Measurements from ENCODE around the gene EDIL3.

Gene EDIL3

GRCh38 chr5:83947763-83948162, 436.9 kb downstream of the EDIL3 start:
- H3K27me3 ChIP-seq (replicated peaks; ENCODE audit: control insufficient read depth, insufficient read depth, low read length) = no peaks in the 10 kb centered on the region
- no peak overlapping the region for H3K4me3 ChIP-seq (ENCODE audit: low read length)
- no peaks in the 10 kb centered on the region for H3K9me3 ChIP-seq (ENCODE audit: control insufficient read depth, low read length)
- no peaks in the 10 kb centered on the region for H3K4me1 ChIP-seq (ENCODE audit: control insufficient read depth, insufficient read depth, low read length)
- H3K9ac ChIP-seq (ENCODE audit: low read length) = no peak overlapping the region
- peak; percentile 76 for DNase-seq (ENCODE audit: low read depth)
- H3K36me3 ChIP-seq (ENCODE audit: control insufficient read depth, insufficient read depth, low read length, severe bottlenecking) = no peaks in the 10 kb centered on the region

GRCh38 chr5:83946516-83946915, 438.2 kb downstream of the EDIL3 start:
- Histone ChIP-seq H3K9ac (ENCODE audit: low read length) (no peak overlapping the region), H3K36me3 (ENCODE audit: control insufficient read depth, insufficient read depth, low read length, severe bottlenecking) (no peaks in the 10 kb centered on the region), H3K4me3 (ENCODE audit: low read length) (no peak overlapping the region), H3K9me3 (ENCODE audit: control insufficient read depth, low read length) (no peaks in the 10 kb centered on the region), H3K4me1 (ENCODE audit: control insufficient read depth, insufficient read depth, low read length) (no peaks in the 10 kb centered on the region), H3K27me3 (replicated peaks; ENCODE audit: control insufficient read depth, insufficient read depth, low read length) (no peaks in the 10 kb centered on the region)
- DNase-seq (ENCODE audit: low read depth) = no peak

- Histone ChIP-seq H3K4me1 (ENCODE audit: control insufficient read depth, insufficient read depth, low read length) (no peaks in the 10 kb centered on the region), H3K9ac (ENCODE audit: low read length) (no peak overlapping the region), H3K4me3 (ENCODE audit: low read length) (no peak overlapping the region), H3K9me3 (ENCODE audit: control insufficient read depth, low read length) (no peaks in the 10 kb centered on the region), H3K36me3 (ENCODE audit: control insufficient read depth, insufficient read depth, low read length, severe bottlenecking) (no peaks in the 10 kb centered on the region), H3K27me3 (replicated peaks; ENCODE audit: control insufficient read depth, insufficient read depth, low read length) (no peaks in the 10 kb centered on the region)
- DNase-seq (ENCODE audit: low read depth) = no peak
Measured at GRCh38 chr5:83942155-83942554, 442.5 kb downstream of the EDIL3 start.

- no peaks in the 10 kb centered on the region for H3K9me3 ChIP-seq (ENCODE audit: control insufficient read depth, low read length)
- DNase-seq (ENCODE audit: low read depth) = no peak
- H3K4me1 ChIP-seq (ENCODE audit: control insufficient read depth, insufficient read depth, low read length) = no peaks in the 10 kb centered on the region
- H3K4me3 ChIP-seq (ENCODE audit: low read length) = no peak overlapping the region
- H3K27me3 ChIP-seq (replicated peaks; ENCODE audit: control insufficient read depth, insufficient read depth, low read length) = no peaks in the 10 kb centered on the region
- no peaks in the 10 kb centered on the region for H3K36me3 ChIP-seq (ENCODE audit: control insufficient read depth, insufficient read depth, low read length, severe bottlenecking)
- no peak overlapping the region for H3K9ac ChIP-seq (ENCODE audit: low read length)
Measured at GRCh38 chr5:83937837-83938236, 446.8 kb downstream of the EDIL3 start.

- H3K4me3 ChIP-seq (ENCODE audit: low read length) = no peak overlapping the region
- no peak for DNase-seq (ENCODE audit: low read depth)
- no peaks in the 10 kb centered on the region for H3K36me3 ChIP-seq (ENCODE audit: control insufficient read depth, insufficient read depth, low read length, severe bottlenecking)
- H3K4me1 ChIP-seq (ENCODE audit: control insufficient read depth, insufficient read depth, low read length) = no peaks in the 10 kb centered on the region
- no peaks in the 10 kb centered on the region for H3K9me3 ChIP-seq (ENCODE audit: control insufficient read depth, low read length)
- no peaks in the 10 kb centered on the region for H3K27me3 ChIP-seq (replicated peaks; ENCODE audit: control insufficient read depth, insufficient read depth, low read length)
- H3K9ac ChIP-seq (ENCODE audit: low read length) = no peak overlapping the region
Measured at GRCh38 chr5:83931969-83932368, 452.7 kb downstream of the EDIL3 start.

- Histone ChIP-seq H3K4me3 (ENCODE audit: low read length) (no peak overlapping the region), H3K9ac (ENCODE audit: low read length) (no peak overlapping the region), H3K4me1 (ENCODE audit: control insufficient read depth, insufficient read depth, low read length) (no peaks in the 10 kb centered on the region), H3K36me3 (ENCODE audit: control insufficient read depth, insufficient read depth, low read length, severe bottlenecking) (no peaks in the 10 kb centered on the region), H3K27me3 (replicated peaks; ENCODE audit: control insufficient read depth, insufficient read depth, low read length) (no peaks in the 10 kb centered on the region), H3K9me3 (ENCODE audit: control insufficient read depth, low read length) (no peaks in the 10 kb centered on the region)
- DNase-seq (ENCODE audit: low read depth) = peak; percentile 81
Measured at GRCh38 chr5:83927140-83927733, 457.4 kb downstream of the EDIL3 start.

- no peaks in the 10 kb centered on the region for H3K27me3 ChIP-seq (replicated peaks; ENCODE audit: control insufficient read depth, insufficient read depth, low read length)
- no peaks in the 10 kb centered on the region for H3K4me1 ChIP-seq (ENCODE audit: control insufficient read depth, insufficient read depth, low read length)
- peak; percentile 25 for DNase-seq (ENCODE audit: low read depth)
- H3K9me3 ChIP-seq (ENCODE audit: control insufficient read depth, low read length) = no peaks in the 10 kb centered on the region
- H3K9ac ChIP-seq (ENCODE audit: low read length) = no peak overlapping the region
- no peaks in the 10 kb centered on the region for H3K36me3 ChIP-seq (ENCODE audit: control insufficient read depth, insufficient read depth, low read length, severe bottlenecking)
- no peak overlapping the region for H3K4me3 ChIP-seq (ENCODE audit: low read length)
Measured at GRCh38 chr5:83925955-83926337, 458.7 kb downstream of the EDIL3 start.

- DNase-seq (ENCODE audit: low read depth) = peak; percentile 48
- Histone ChIP-seq H3K36me3 (ENCODE audit: control insufficient read depth, insufficient read depth, low read length, severe bottlenecking) (no peaks in the 10 kb centered on the region), H3K9me3 (ENCODE audit: control insufficient read depth, low read length) (no peaks in the 10 kb centered on the region), H3K4me3 (ENCODE audit: low read length) (no peak overlapping the region), H3K4me1 (ENCODE audit: control insufficient read depth, insufficient read depth, low read length) (no peaks in the 10 kb centered on the region), H3K27me3 (replicated peaks; ENCODE audit: control insufficient read depth, insufficient read depth, low read length) (no peaks in the 10 kb centered on the region), H3K9ac (ENCODE audit: low read length) (no peak overlapping the region)
Measured at GRCh38 chr5:83925321-83925954, 459.2 kb downstream of the EDIL3 start.

- H3K9ac ChIP-seq (ENCODE audit: low read length) = no peak overlapping the region
- H3K36me3 ChIP-seq (ENCODE audit: control insufficient read depth, insufficient read depth, low read length, severe bottlenecking) = no peaks in the 10 kb centered on the region
- no peak overlapping the region for H3K4me3 ChIP-seq (ENCODE audit: low read length)
- no peaks in the 10 kb centered on the region for H3K27me3 ChIP-seq (replicated peaks; ENCODE audit: control insufficient read depth, insufficient read depth, low read length)
- peak; percentile 60 for DNase-seq (ENCODE audit: low read depth)
- H3K9me3 ChIP-seq (ENCODE audit: control insufficient read depth, low read length) = no peaks in the 10 kb centered on the region
- no peaks in the 10 kb centered on the region for H3K4me1 ChIP-seq (ENCODE audit: control insufficient read depth, insufficient read depth, low read length)
Measured at GRCh38 chr5:83924891-83925290, 459.8 kb downstream of the EDIL3 start.

- no peaks in the 10 kb centered on the region for H3K9me3 ChIP-seq (ENCODE audit: control insufficient read depth, low read length)
- no peaks in the 10 kb centered on the region for H3K27me3 ChIP-seq (replicated peaks; ENCODE audit: control insufficient read depth, insufficient read depth, low read length)
- H3K4me1 ChIP-seq (ENCODE audit: control insufficient read depth, insufficient read depth, low read length) = no peaks in the 10 kb centered on the region
- no peak overlapping the region for H3K9ac ChIP-seq (ENCODE audit: low read length)
- H3K36me3 ChIP-seq (ENCODE audit: control insufficient read depth, insufficient read depth, low read length, severe bottlenecking) = no peaks in the 10 kb centered on the region
- no peak overlapping the region for H3K4me3 ChIP-seq (ENCODE audit: low read length)
- DNase-seq (ENCODE audit: low read depth) = peak; percentile 83
Measured at GRCh38 chr5:83924171-83924570, 460.5 kb downstream of the EDIL3 start.

GRCh38 chr5:83922699-83923098, 462.0 kb downstream of the EDIL3 start:
- no peak overlapping the region for H3K9ac ChIP-seq (ENCODE audit: low read length)
- no peaks in the 10 kb centered on the region for H3K9me3 ChIP-seq (ENCODE audit: control insufficient read depth, low read length)
- no peak for DNase-seq (ENCODE audit: low read depth)
- H3K27me3 ChIP-seq (replicated peaks; ENCODE audit: control insufficient read depth, insufficient read depth, low read length) = no peaks in the 10 kb centered on the region
- no peak overlapping the region for H3K4me3 ChIP-seq (ENCODE audit: low read length)
- no peaks in the 10 kb centered on the region for H3K36me3 ChIP-seq (ENCODE audit: control insufficient read depth, insufficient read depth, low read length, severe bottlenecking)
- H3K4me1 ChIP-seq (ENCODE audit: control insufficient read depth, insufficient read depth, low read length) = no peaks in the 10 kb centered on the region

GRCh38 chr5:83921666-83922193, 462.9 kb downstream of the EDIL3 start:
- no peak for DNase-seq (ENCODE audit: low read depth)
- no peaks in the 10 kb centered on the region for H3K27me3 ChIP-seq (replicated peaks; ENCODE audit: control insufficient read depth, insufficient read depth, low read length)
- H3K4me3 ChIP-seq (ENCODE audit: low read length) = no peak overlapping the region
- H3K4me1 ChIP-seq (ENCODE audit: control insufficient read depth, insufficient read depth, low read length) = no peaks in the 10 kb centered on the region
- no peaks in the 10 kb centered on the region for H3K9me3 ChIP-seq (ENCODE audit: control insufficient read depth, low read length)
- H3K9ac ChIP-seq (ENCODE audit: low read length) = no peak overlapping the region
- H3K36me3 ChIP-seq (ENCODE audit: control insufficient read depth, insufficient read depth, low read length, severe bottlenecking) = no peaks in the 10 kb centered on the region

All from adipocyte (in vitro differentiated cells).